Endothelial cell of umbilical vein (primary cell): Measurements from ENCODE around the gene FLT3LG. TPM values are rescaled to one million over a fixed set of nuclear protein-coding genes. Genes with fewer than 3 reads are reported as not detected.

Experiments used
- BruUV-seq: library from RNA; stranded (reverse); fragments of 400-500 nt; replicated peaks from 2 replicates; lab custom pipeline; 2021; lab: Mats Ljungman, UMichigan
- CTCF ChIA-PET: fragments of 300-600, 350-600 bp; sonication (Branson Sonifier 250); formaldehyde crosslinking; loops from one replicate; lab custom pipeline; 2021; ENCODE audit warnings: antibody characterized with exemption, inconsistent platforms; lab: Charles Lee
- POLR2A ChIA-PET: fragments of 300-600, 350-600 bp; sonication (Branson Sonifier 250); formaldehyde crosslinking; loops from one replicate; lab custom pipeline; 2021; ENCODE audit warnings: antibody characterized with exemption, inconsistent platforms; lab: Charles Lee
- DNase-seq: peaks from one replicate; pipeline ENCODE4 v3.0.0-alpha.2; 2011; ENCODE audit warnings: low read depth, low spot score
- FAIRE-seq: peaks from 2 replicates; lab custom pipeline; 2011; peaks lifted over from hg19 to GRCh38; lab: Jason Lieb, UNC
- H2AFZ ChIP-seq: 2 replicates; pipeline ENCODE4 v1.6.0; 2012; ENCODE audit warnings: low read depth, low read length, control low read depth, inconsistent platforms
- H3K27ac ChIP-seq: 2 replicates; pipeline ENCODE4 v1.5.1; 2011; ENCODE audit warnings: low read depth, mild to moderate bottlenecking, control low read depth, low read length, moderate library complexity; ENCODE audit not compliant: insufficient read depth
- H3K27me3 ChIP-seq, 2 experiments: 2 replicates each; pipeline versions ENCODE4 v1.6.0 to v1.6.1; 2011; ENCODE audit warnings: low read length in 2 of 2, mixed read lengths in 1 of 2; ENCODE audit not compliant: control insufficient read depth in 2 of 2, insufficient read depth in 2 of 2
- H3K36me3 ChIP-seq, 2 experiments: 2 replicates in 1 of 2; 3 replicates in 1 of 2; pipeline ENCODE4 v1.5.1; 2011; ENCODE audit warnings: low read length in 2 of 2, mild to moderate bottlenecking in 1 of 2, moderate library complexity in 1 of 2; ENCODE audit not compliant: control insufficient read depth in 2 of 2, insufficient read depth in 2 of 2; ENCODE audit errors: extremely low read depth in 1 of 2
- H3K4me1 ChIP-seq: 3 replicates; pipeline ENCODE4 v1.5.1; 2011; ENCODE audit warnings: mild to moderate bottlenecking, low read length; ENCODE audit not compliant: control insufficient read depth, insufficient read depth; ENCODE audit errors: extremely low read depth
- H3K4me2 ChIP-seq: 2 replicates; pipeline ENCODE4 v1.6.1; 2011; ENCODE audit warnings: low read length, control low read depth, mixed read lengths; ENCODE audit not compliant: insufficient read depth
- H3K4me3 ChIP-seq, 3 experiments: fragments of 200-600 bp in 1 of 3; sonication (generic), shearing (Covaris generic) in 1 of 3; replicated peaks in 1 of 3; 2 replicates each; pipeline ENCODE4 v1.5.1; 2011 to 2016; ENCODE audit warnings: control low read depth in 3 of 3, low read length in 3 of 3, mild to moderate bottlenecking in 2 of 3, inconsistent platforms in 1 of 3, low read depth in 1 of 3, moderate library complexity in 1 of 3; ENCODE audit not compliant: insufficient read depth in 1 of 3
- H3K79me2 ChIP-seq: 2 replicates; pipeline ENCODE4 v1.6.0; 2012; ENCODE audit warnings: low read length, inconsistent platforms; ENCODE audit not compliant: control insufficient read depth, insufficient read depth
- H3K9ac ChIP-seq: replicated peaks from 2 replicates; pipeline ENCODE3; 2011; ENCODE audit warnings: low read length, control low read depth; ENCODE audit not compliant: insufficient read depth; ENCODE audit errors: extremely low read depth
- H3K9me1 ChIP-seq: replicated peaks from 3 replicates; pipeline ENCODE4 v1.6.0; 2011; ENCODE audit warnings: mild to moderate bottlenecking, low read length; ENCODE audit not compliant: control insufficient read depth, insufficient read depth; ENCODE audit errors: extremely low read depth
- H3K9me3 ChIP-seq: replicated peaks from 2 replicates; pipeline ENCODE4 v1.5.1; 2012; ENCODE audit warnings: low read length, inconsistent platforms; ENCODE audit not compliant: control insufficient read depth, insufficient read depth
- H4K20me1 ChIP-seq: replicated peaks from 2 replicates; pipeline ENCODE3; 2011; ENCODE audit warnings: mild to moderate bottlenecking, low read length; ENCODE audit not compliant: control insufficient read depth, insufficient read depth; ENCODE audit errors: extremely low read depth
- EZH2 ChIP-seq: IDR thresholded peaks from 2 replicates; pipeline ENCODE4 v1.6.1; 2012; ENCODE audit warnings: borderline replicate concordance, low read depth, mild to moderate bottlenecking, moderate library complexity, low read length, inconsistent platforms; ENCODE audit not compliant: severe bottlenecking
- JUN ChIP-seq: IDR thresholded peaks from 2 replicates; pipeline ENCODE4 v1.6.1; 2011; ENCODE audit warnings: borderline replicate concordance, low read depth; ENCODE audit not compliant: insufficient read length, insufficient read depth
- MYC ChIP-seq: IDR thresholded peaks from one replicate; pipeline ENCODE4 v1.6.1; 2011; ENCODE audit warnings: mild to moderate bottlenecking, low read depth, low read length
- dilution Hi-C: fragments of 300-500 bp; cut with MboI; formaldehyde crosslinking; loops from one replicate; pipeline ENCODE4 v1.15.0; 2019; ENCODE audit warnings: low sequenced_read_pairs; ENCODE audit not compliant: extremely low pct_ligation_motif_present
- intact Hi-C: fragments of 100-400 bp; cut with micrococcal nuclease; formaldehyde crosslinking; loops from one replicate; pipeline ENCODE4 v1.10.0; 2022
- polyA plus RNA-seq, 4 experiments: library from polyadenylated mRNA; depleted of rRNA in 3 of 4; stranded (reverse) in 3 of 4; unstranded in 1 of 4; fragments of >200 nt; gene quantifications; 2 replicates each; pipeline versions ENCODE4 v1.2.1 to v1.2.3, GENCODE V29; 2011 to 2012; ENCODE audit warnings: missing spikeins in 1 of 4
- total RNA-seq: library from RNA; stranded (reverse); gene quantifications from 2 replicates; pipeline ENCODE4 v1.2.3, GENCODE V29; 2021

FLT3LG gene
- total and polyA plus RNA-seq, 2 donors (not counting 3 experiments of a cell fraction or from before 2014, with no cell fraction given), result 5.0 to 5.7 TPM

GRCh38 chr19:49440439-49441209 lies 33.4 kb upstream of the FLT3LG start:
- Histone ChIP-seq H3K9me3 (no peaks in the 10 kb centered on the region), H2AFZ (no peak overlapping the region), H3K9me1 (no peaks in the 10 kb centered on the region), H4K20me1 (no peaks in the 10 kb centered on the region), H3K27ac (no peak overlapping the region), H3K9ac (no peak overlapping the region), H3K4me3 (no peak overlapping the region), H3K27me3 (peaks cover 53 to 65% of the 10 kb centered on the region in 2 experiments), H3K36me3 (no peaks in the 10 kb centered on the region), H3K79me2 (no peaks in the 10 kb centered on the region), H3K4me2 (no peak overlapping the region), H3K4me1 (peaks cover 3% of the 10 kb centered on the region)
- POLR2A ChIA-PET, result no interaction called here
- no peak for DNase-seq
- dilution Hi-C loops, result no loop called here
- intact Hi-C loops, result no loop called here
- CTCF ChIA-PET, result interaction anchor here (0.9 to 1.5 kb wide), 3 partner anchors 49 to 113 kb away, joined by 3 to 4 read pairs (median 3); partner anchors contain the start of gene DKKL1
- no TSS peak for BruUV-seq
- FAIRE-seq, result no peak
- TF ChIP-seq MYC (no peak), EZH2 (no peak)

GRCh38 chr19:49441210-49441959 lies 32.6 kb upstream of the FLT3LG start, which contains the start of gene SLC17A7:
SLC17A7 (minus strand) TSS chr19:49441527; CDS start chr19:49441379, 148 bp downstream.
- TF ChIP-seq MYC, result no peak
- no peak for TF ChIP-seq JUN
- TF ChIP-seq EZH2, result peak; percentile 75
- intact Hi-C loops, result no loop called here
- peaks cover 2% of the 10 kb centered on the region for H3K4me1 ChIP-seq
- DNase-seq (no peak), FAIRE-seq (no peak)
- no peak within 1 kb of the TSS for H3K4me3 ChIP-seq
- H3K79me2 ChIP-seq, result no peaks in the 10 kb centered on the region
- H3K27ac ChIP-seq, result no peak within 1 kb of the TSS
- H3K9me1 ChIP-seq, result no peaks in the 10 kb centered on the region
- H3K9ac ChIP-seq, result no peak within 1 kb of the TSS
- H2AFZ ChIP-seq, result peak within 1 kb of the TSS; percentile 96
- H4K20me1 ChIP-seq, result no peaks in the 10 kb centered on the region
- H3K36me3 ChIP-seq, result no peaks in the 10 kb centered on the region
- H3K27me3 ChIP-seq, result peaks cover 47 to 57% of the 10 kb centered on the region in 2 experiments
- ChIA-PET POLR2A (no interaction called here), CTCF (interaction anchor here (1.0 to 2.8 kb wide), 3 partner anchors 16 to 78 kb away, joined by 3 to 7 read pairs (median 3); partner anchors contain the start of genes DKKL1 and GFY)
- dilution Hi-C loops, result no loop called here
- no peaks in the 10 kb centered on the region for H3K9me3 ChIP-seq
- no peak within 1 kb of the TSS for H3K4me2 ChIP-seq
- no TSS peak for BruUV-seq
